PC-3 (cell line): ENCODE measurements around the gene GALNT10. TPM values are rescaled to one million over a fixed set of nuclear protein-coding genes. Genes with fewer than 3 reads are reported as not detected.
A peak's percentile ranks its signal among the peaks of the same experiment; 100 is the strongest.

Experiments
- ATAC-seq: fragments of 200-7000 bp; cut with Tn5 transposase; 2 replicates; pipeline ENCODE4 v1.9.1; 2020; ENCODE audit warnings: mild to moderate bottlenecking, moderate library complexity
- BruUV-seq: library from RNA; stranded (reverse); fragments of 400-500 nt; replicated peaks from 2 replicates; lab custom pipeline; 2021; lab: Mats Ljungman, UMichigan
- CTCF ChIA-PET: fragments of 300-600 bp; sonication (Branson Sonifier 250); formaldehyde crosslinking; loops from one replicate; lab custom pipeline; 2022; ENCODE audit warnings: antibody characterized with exemption; lab: Charles Lee
- POLR2A ChIA-PET: fragments of 300-600 bp; sonication (Branson Sonifier 250); formaldehyde crosslinking; loops from one replicate; lab custom pipeline; 2022; ENCODE audit warnings: antibody characterized with exemption; ENCODE audit not compliant: unreplicated experiment; lab: Charles Lee
- DNase-seq: peaks from one replicate; pipeline ENCODE4 v3.0.0-alpha.2; 2015
- H2AFZ ChIP-seq: fragments of 300-600 bp; sonication (generic); 2 replicates; pipeline ENCODE4 v1.6.0; 2016; ENCODE audit warnings: antibody characterized with exemption, low read length
- H3F3A ChIP-seq: fragments of 300-600 bp; sonication (generic); one replicate; pipeline ENCODE4 v1.6.0; 2017; ENCODE audit warnings: antibody characterized with exemption, low read length, control low read depth, mild to moderate bottlenecking; ENCODE audit not compliant: unreplicated experiment
- H3K27ac ChIP-seq: fragments of 300-600 bp; sonication (generic); 2 replicates; pipeline ENCODE4 v1.5.1; 2016; ENCODE audit warnings: mild to moderate bottlenecking, low read length
- H3K27me3 ChIP-seq: fragments of 300-600 bp; sonication (generic); 2 replicates; pipeline ENCODE4 v1.6.1; 2016; ENCODE audit warnings: low read length, mixed read lengths
- H3K36me3 ChIP-seq: fragments of 300-600 bp; sonication (generic); 2 replicates; pipeline ENCODE4 v1.6.1; 2016; ENCODE audit warnings: low read depth, mixed run types, low read length, mixed read lengths
- H3K4me1 ChIP-seq: fragments of 300-600 bp; sonication (generic); 2 replicates; pipeline ENCODE4 v1.5.1; 2016; ENCODE audit warnings: low read length; ENCODE audit not compliant: insufficient read depth
- H3K4me2 ChIP-seq: fragments of 300-600 bp; sonication (generic); 2 replicates; pipeline ENCODE4 v1.6.0; 2016; ENCODE audit warnings: low read length
- H3K4me3 ChIP-seq: fragments of 300-600 bp; sonication (generic); 2 replicates; pipeline ENCODE4 v1.5.1; 2016; ENCODE audit warnings: mild to moderate bottlenecking, low read length, mixed read lengths
- H3K79me2 ChIP-seq: fragments of 300-600 bp; sonication (generic); 2 replicates; pipeline ENCODE4 v1.6.1; 2017; ENCODE audit warnings: low read length, mixed read lengths
- H3K9ac ChIP-seq: fragments of 300-600 bp; sonication (generic); 2 replicates; pipeline ENCODE4 v1.6.0; 2016; ENCODE audit warnings: mild to moderate bottlenecking, low read length
- H3K9me2 ChIP-seq: fragments of 300-600 bp; sonication (generic); replicated peaks from 2 replicates; pipeline ENCODE4 v1.6.1; 2016; ENCODE audit warnings: mixed run types, low read length, mixed read lengths
- H3K9me3 ChIP-seq: fragments of 300-600 bp; sonication (generic); 2 replicates; pipeline ENCODE4 v1.6.1; 2016; ENCODE audit warnings: low read length, mixed read lengths
- H4K20me1 ChIP-seq: fragments of 300-600 bp; sonication (generic); 2 replicates; pipeline ENCODE4 v1.6.1; 2016; ENCODE audit warnings: low read length, mixed read lengths
- EZH2 ChIP-seq: fragments of 300-600 bp; sonication (generic); IDR thresholded peaks from one replicate; pipeline ENCODE4 v1.6.1; 2017; ENCODE audit warnings: antibody characterized with exemption, mild to moderate bottlenecking, low read length; ENCODE audit not compliant: unreplicated experiment
- EZH2phosphoT487 ChIP-seq: fragments of 300-600 bp; sonication (generic); IDR thresholded peaks from 2 replicates; pipeline ENCODE4 v1.6.1; 2018; ENCODE audit warnings: mild to moderate bottlenecking, antibody characterized with exemption, low read length, borderline replicate concordance
- intact Hi-C: fragments of 100-400 bp; cut with micrococcal nuclease; formaldehyde crosslinking; loops from 2 replicates; pipeline ENCODE4 v1.9.0; 2023
- total RNA-seq: library from RNA; depleted of rRNA; stranded (reverse); fragments of >200 nt; gene quantifications from 2 replicates; pipeline ENCODE4 v1.2.3, GENCODE V29; 2014
- TF ChIP-seq, protein P1 (sequence below): fragments of 300-600 bp; sonication (generic); conservative IDR thresholded peaks from 2 replicates; pipeline ENCODE4 v1.5.1; 2017; ENCODE audit warnings: antibody characterized with exemption, low read depth, mild to moderate bottlenecking, low read length

Gene GALNT10
- total RNA-seq, 1 experiment from 2014 or later = 46.2 TPM

DNA sequence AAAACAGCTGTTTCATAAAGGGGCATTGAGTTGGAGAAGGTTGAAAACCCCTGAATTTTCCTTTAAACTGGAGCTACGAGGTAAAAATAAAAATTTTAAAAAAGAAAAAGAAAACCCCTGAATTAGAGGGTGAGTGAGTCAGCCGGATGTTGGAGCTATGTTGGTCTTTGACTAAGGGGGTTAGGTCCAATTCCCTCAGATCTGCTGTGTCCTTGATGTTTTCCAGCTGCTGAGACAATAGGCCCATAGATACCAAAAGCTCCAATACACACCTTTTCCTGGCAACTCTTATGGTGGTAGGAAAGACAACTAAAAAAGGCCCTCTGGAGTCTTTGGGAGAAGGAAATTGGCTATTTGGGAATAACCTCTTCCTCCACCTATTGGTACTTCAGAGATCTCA lies 175.8 kb downstream of the GALNT10 start:
- Histone ChIP-seq H3K36me3 (no peaks in the 10 kb centered on the region; the same call in none of the 2 replicates), H3K9me2 (no peaks in the 10 kb centered on the region), H3K4me3 (no peak overlapping the region), H3K79me2 (no peaks in the 10 kb centered on the region), H3K9ac (0 out of 2 replicates have a peak overlapping the region, but pooled peaks have one; percentile 18), H3F3A (peaks cover 9% of the 10 kb centered on the region), H3K4me2 (peak overlapping the region; percentile 51; the same call in 1 of the 2 replicates), H3K27me3 (no peaks in the 10 kb centered on the region), H3K9me3 (no peaks in the 10 kb centered on the region), H3K4me1 (peaks cover 60% of the 10 kb centered on the region), H2AFZ (no peak overlapping the region), H3K27ac (peak overlapping the region; percentile 96), H4K20me1 (no peaks in the 10 kb centered on the region)
- DNase-seq (no peak), ATAC-seq (no peak)
- POLR2A ChIA-PET = no interaction called here
- CTCF ChIA-PET = no interaction called here
- TF ChIP-seq EZH2 = no peak
- TF ChIP-seq EZH2phosphoT487 = no peak
- TF ChIP-seq, protein P1, sequence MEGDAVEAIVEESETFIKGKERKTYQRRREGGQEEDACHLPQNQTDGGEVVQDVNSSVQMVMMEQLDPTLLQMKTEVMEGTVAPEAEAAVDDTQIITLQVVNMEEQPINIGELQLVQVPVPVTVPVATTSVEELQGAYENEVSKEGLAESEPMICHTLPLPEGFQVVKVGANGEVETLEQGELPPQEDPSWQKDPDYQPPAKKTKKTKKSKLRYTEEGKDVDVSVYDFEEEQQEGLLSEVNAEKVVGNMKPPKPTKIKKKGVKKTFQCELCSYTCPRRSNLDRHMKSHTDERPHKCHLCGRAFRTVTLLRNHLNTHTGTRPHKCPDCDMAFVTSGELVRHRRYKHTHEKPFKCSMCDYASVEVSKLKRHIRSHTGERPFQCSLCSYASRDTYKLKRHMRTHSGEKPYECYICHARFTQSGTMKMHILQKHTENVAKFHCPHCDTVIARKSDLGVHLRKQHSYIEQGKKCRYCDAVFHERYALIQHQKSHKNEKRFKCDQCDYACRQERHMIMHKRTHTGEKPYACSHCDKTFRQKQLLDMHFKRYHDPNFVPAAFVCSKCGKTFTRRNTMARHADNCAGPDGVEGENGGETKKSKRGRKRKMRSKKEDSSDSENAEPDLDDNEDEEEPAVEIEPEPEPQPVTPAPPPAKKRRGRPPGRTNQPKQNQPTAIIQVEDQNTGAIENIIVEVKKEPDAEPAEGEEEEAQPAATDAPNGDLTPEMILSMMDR = no peak
- no TSS peak for BruUV-seq
- intact Hi-C loops = loop anchor here (2.0 kb wide), 1 partner anchor 168 kb away; no protein-coding TSS in a partner anchor

DNA sequence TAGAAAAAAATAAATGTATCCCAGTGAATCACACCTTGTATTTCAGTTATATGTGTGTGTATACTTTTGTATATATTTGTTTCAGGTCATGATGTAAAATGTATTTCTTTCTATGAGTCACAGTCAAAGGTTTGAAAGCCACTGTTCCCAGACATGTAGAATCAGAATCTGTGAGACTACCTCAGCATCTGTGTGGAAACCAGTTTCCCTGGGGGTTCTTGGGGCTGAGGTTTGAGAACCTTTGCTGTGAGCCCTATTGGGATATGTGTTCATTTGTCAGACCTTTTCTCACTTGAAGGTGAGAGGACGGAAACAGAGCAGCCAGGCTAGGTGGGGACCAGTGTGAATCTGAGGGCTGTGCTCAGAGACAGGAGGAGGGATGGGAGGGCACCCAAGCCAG lies 176.6 kb downstream of the GALNT10 start:
- TF ChIP-seq, protein P1 = no peak
- TF ChIP-seq EZH2phosphoT487 = no peak
- TF ChIP-seq EZH2 = no peak
- Histone ChIP-seq H3K4me1 (peaks cover 60% of the 10 kb centered on the region), H3K4me3 (no peak overlapping the region), H3K79me2 (no peaks in the 10 kb centered on the region), H4K20me1 (no peaks in the 10 kb centered on the region), H3K9me2 (no peaks in the 10 kb centered on the region), H3K4me2 (peak overlapping the region; percentile 51), H3K9ac (peak overlapping the region; percentile 73), H3K9me3 (no peaks in the 10 kb centered on the region), H3K27ac (peak overlapping the region; percentile 96), H3K36me3 (no peaks in the 10 kb centered on the region; the same call in none of the 2 replicates), H3F3A (peaks cover 9% of the 10 kb centered on the region), H3K27me3 (no peaks in the 10 kb centered on the region), H2AFZ (no peak overlapping the region)
- CTCF ChIA-PET = no interaction called here
- POLR2A ChIA-PET = no interaction called here
- ATAC-seq (peak; percentile 38), DNase-seq (peak; percentile 49)
- BruUV-seq = no TSS peak
- intact Hi-C loops = loop anchor here (2.0 kb wide), 1 partner anchor 168 kb away; no protein-coding TSS in a partner anchor
